ENCODE data around the gene HOXA2.

Gene HOXA2

DNA sequence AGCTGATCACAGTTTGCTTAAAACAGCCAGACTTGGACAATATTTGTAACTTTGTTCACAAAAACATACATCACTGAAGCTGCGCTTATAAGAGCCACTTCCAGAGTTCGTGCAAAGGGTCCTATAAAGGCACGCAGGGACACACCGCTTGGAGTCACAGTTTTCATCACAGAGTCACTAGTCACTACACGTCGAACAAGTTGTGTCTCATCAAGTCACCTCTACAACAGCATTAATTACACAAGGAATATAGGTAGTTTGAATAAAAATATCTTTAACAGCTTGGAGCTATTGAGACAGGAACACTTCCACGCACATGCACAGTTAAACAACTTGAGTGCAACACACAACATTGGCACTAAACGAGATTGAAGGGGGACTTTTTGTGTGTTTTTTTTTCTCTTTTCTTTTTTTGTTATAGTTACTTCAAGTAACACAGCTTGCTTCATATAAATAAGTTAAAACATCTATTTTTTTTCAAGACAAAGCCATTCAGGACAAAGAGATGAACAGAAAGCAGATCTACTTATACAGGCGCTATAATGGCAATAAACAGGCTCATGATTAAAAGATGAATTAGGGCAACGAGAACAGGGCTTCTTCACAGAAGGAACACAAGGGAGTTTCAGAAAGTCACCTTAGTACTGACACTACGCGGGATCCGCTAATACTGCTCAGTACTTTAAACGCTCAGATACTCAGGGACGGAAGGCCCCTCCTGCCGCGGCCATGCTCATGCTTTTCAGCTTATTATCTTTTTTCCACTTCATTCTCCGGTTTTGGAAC is 38.8 kb upstream of the HOXA2 start:
- DNase-seq (ENCODE audit: low read depth in 2 of 2): no peak

GRCh38 chr7:27140126-27140857 is 37.8 kb upstream of the HOXA2 start:
- no peak for DNase-seq (ENCODE audit: low read depth in 2 of 2)

- DNase-seq (ENCODE audit: low read depth in 2 of 2): no peak
Measured at GRCh38 chr7:27139334-27140125, 37.0 kb upstream of the HOXA2 start.

DNA sequence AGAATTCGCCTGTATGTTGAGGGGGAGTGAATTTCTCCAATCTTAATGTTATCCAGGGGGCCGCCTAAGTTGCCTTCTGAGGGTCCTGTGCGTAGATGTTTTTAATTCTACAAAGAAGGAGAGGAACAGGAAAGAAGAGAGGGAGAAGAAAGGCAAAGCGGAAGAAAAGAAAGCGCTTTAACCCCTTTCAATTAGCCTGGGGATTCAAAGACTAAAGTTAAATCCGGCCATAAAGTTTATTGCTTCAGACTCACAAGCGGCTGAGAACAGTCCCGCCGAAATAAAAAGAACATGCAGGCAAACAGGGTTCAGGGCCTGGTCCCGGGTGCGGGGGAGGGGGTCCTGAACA is 36.5 kb upstream of the HOXA2 start:
- DNase-seq (ENCODE audit: low read depth in 2 of 2): no peak

- DNase-seq (ENCODE audit: low read depth in 2 of 2): no peak
Measured at GRCh38 chr7:27138472-27138871, 36.0 kb upstream of the HOXA2 start.

GRCh38 chr7:27137640-27138315 is 35.3 kb upstream of the HOXA2 start:
- DNase-seq (ENCODE audit: low read depth in 2 of 2): no peak

GRCh38 chr7:27134392-27134791 is 31.9 kb upstream of the HOXA2 start:
- no peak for DNase-seq (ENCODE audit: low read depth in 2 of 2)

GRCh38 chr7:27133409-27134231 is 31.1 kb upstream of the HOXA2 start:
- no peak for DNase-seq (ENCODE audit: low read depth in 2 of 2)

- no peak for DNase-seq (ENCODE audit: low read depth in 2 of 2)
Measured at GRCh38 chr7:27132978-27133377, 30.5 kb upstream of the HOXA2 start.

GRCh38 chr7:27132214-27132613 is 29.7 kb upstream of the HOXA2 start:
- no peak for DNase-seq (ENCODE audit: low read depth in 2 of 2)

- no peak for DNase-seq (ENCODE audit: low read depth in 2 of 2)
Measured at GRCh38 chr7:27131390-27131819, 28.9 kb upstream of the HOXA2 start.

GRCh38 chr7:27130540-27131389 is 28.3 kb upstream of the HOXA2 start, which contains the start of gene HOXA4:
Gene HOXA4, minus strand, starts transcription at chr7:27130757. Its CDS starts 24 bp downstream, at chr7:27130733.
- peak; percentile 57 to 70 for DNase-seq (ENCODE audit: low read depth in 2 of 2)

GRCh38 chr7:27129729-27130539 is 27.5 kb upstream of the HOXA2 start:
- no peak for DNase-seq (ENCODE audit: low read depth in 2 of 2)

- DNase-seq (ENCODE audit: low read depth in 2 of 2): no peak
Measured at GRCh38 chr7:27128776-27129728, 26.6 kb upstream of the HOXA2 start.

DNA sequence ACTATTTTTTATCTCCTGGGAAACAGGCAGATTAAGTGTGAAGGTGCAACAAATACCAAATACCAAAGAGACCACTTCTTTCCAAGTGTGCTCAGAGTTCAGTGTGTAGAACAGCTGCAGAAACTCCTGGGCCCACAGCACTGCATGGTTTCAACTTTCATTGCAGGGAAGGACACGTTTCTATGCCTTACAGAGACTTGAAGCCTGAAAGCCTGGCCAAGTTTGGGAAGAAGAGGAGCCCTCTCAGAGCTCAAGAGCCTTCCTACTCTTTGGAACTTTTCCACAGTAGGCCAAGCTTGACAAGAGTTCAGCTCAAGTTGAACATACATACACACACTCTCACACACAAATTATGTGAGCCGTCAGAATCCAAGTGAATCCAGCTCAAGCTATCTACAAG is 25.6 kb upstream of the HOXA2 start:
- no peak for DNase-seq (ENCODE audit: low read depth in 2 of 2)

DNA sequence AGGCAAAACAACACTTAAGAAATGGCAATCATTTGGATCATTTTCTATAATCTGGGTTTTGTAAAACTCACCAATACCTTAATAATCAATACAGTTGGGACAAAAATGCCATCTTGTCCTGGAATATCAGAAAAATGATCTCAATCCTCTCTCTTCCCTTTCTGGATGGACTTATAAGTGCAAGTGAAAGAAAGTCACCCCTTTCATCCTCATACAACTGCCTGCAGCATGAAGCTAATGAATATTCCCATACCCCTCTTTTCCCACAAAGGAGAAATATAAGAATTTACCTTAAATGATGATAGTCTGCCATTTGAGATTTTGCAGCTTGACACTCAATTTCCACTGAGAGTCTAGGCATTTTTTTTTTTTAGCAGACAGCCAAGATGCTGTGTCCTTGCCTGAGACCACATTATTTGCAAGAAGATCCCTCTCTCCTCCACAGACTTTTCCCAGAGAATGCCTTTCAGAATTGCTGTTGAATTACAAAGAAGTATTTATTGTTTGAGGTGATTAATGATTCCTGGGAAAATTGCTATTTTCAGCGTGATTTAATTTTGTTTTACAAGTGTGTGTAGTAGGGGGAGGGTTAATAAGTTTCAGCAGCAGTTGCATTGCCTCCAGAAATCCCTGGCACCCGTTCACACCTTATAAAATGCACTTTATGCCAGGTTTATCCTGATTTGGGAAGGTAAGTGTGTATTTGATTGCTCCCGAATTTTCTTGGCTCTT is 24.3 kb upstream of the HOXA2 start:
- DNase-seq (ENCODE audit: low read depth in 2 of 2): no peak

DNA sequence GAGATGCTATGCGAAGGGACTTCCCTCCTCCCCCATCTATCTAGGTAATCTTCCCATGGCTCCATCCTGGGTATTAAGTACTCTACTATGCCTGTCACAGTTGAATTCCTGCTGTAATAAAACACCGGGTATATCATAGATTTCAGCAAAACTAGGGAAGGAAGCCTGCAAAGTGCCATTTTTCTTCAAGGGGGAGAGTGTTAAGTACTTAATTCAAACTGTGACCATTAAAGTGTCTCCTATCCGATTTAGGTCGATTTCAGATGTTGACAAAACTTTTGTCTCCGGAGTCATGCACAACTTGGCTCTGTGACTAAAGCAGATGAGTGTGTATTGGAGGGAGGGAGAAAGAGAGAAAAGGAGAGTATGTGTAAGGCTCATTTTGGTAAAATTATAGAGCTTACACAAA is 23.5 kb upstream of the HOXA2 start:
- DNase-seq (ENCODE audit: low read depth in 2 of 2): no peak
